HepG2 (cell line): Measurements from ENCODE around the gene GOLGA8N.

Experiments used
- ARHGAP35 ChIP-seq: sonication (generic); formaldehyde crosslinking; IDR thresholded peaks from 2 replicates; pipeline ENCODE4 v1.9.0; 2022; ENCODE audit warnings: mild to moderate bottlenecking, inconsistent platforms, moderate library complexity, missing genetic modification reagents, borderline replicate concordance
- DPF2 ChIP-seq: sonication (generic); formaldehyde crosslinking; IDR thresholded peaks from 2 replicates; pipeline ENCODE4 v1.4.0; 2020; ENCODE audit warnings: mild to moderate bottlenecking, low read depth, missing genetic modification reagents, borderline replicate concordance
- HDAC6 ChIP-seq: fragments of 200-600 bp; sonication (generic); IDR thresholded peaks from 2 replicates; pipeline ENCODE4 v1.7.0; 2017; ENCODE audit warnings: mild to moderate bottlenecking, antibody characterized with exemption, low read length, low read depth
- MIXL1 ChIP-seq: IDR thresholded peaks from 2 replicates; pipeline ENCODE4 v1.6.1; 2016
- PAX8 ChIP-seq: sonication (generic); formaldehyde crosslinking; IDR thresholded peaks from 2 replicates; pipeline ENCODE4 v1.8.0; 2022; ENCODE audit warnings: mild to moderate bottlenecking, missing genetic modification reagents, borderline replicate concordance
- RAD51 ChIP-seq: fragments of 450-650 bp; IDR thresholded peaks from 2 replicates; pipeline ENCODE4 v1.6.1; 2016; ENCODE audit warnings: borderline replicate concordance
- TBX3 ChIP-seq: fragments of 450-650 bp; IDR thresholded peaks from 2 replicates; pipeline ENCODE4 v1.6.1; 2017; ENCODE audit warnings: antibody characterized with exemption, mild to moderate bottlenecking, inconsistent platforms, borderline replicate concordance
- ZBTB21 ChIP-seq: sonication (generic); formaldehyde crosslinking; IDR thresholded peaks from 2 replicates; pipeline ENCODE4 v1.4.0; 2020; ENCODE audit warnings: missing genetic modification reagents
- ZFP1 ChIP-seq: IDR thresholded peaks from 2 replicates; pipeline ENCODE4 v1.6.1; 2016
- ZNF510 ChIP-seq: sonication (generic); formaldehyde crosslinking; IDR thresholded peaks from 2 replicates; pipeline ENCODE4 v1.4.0; 2020; ENCODE audit warnings: low read depth, mild to moderate bottlenecking, missing genetic modification reagents
- ZNF652 ChIP-seq: IDR thresholded peaks from 2 replicates; pipeline ENCODE4 v1.6.1; 2016; ENCODE audit warnings: low read depth, borderline replicate concordance
- ZNF790 ChIP-seq: sonication (generic); formaldehyde crosslinking; IDR thresholded peaks from 2 replicates; pipeline ENCODE4 v1.8.0; 2022; ENCODE audit warnings: missing genetic modification reagents, mild to moderate bottlenecking, borderline replicate concordance
- TF ChIP-seq, protein P1 (sequence below): sonication (generic); formaldehyde crosslinking; IDR thresholded peaks from 2 replicates; pipeline ENCODE4 v1.4.0; 2020; ENCODE audit warnings: mild to moderate bottlenecking, missing genetic modification reagents
- TF ChIP-seq, protein P2 (sequence below): sonication (generic); formaldehyde crosslinking; IDR thresholded peaks from 2 replicates; pipeline ENCODE4 v1.5.0; 2020; ENCODE audit warnings: mild to moderate bottlenecking, missing genetic modification reagents, borderline replicate concordance

DNA sequence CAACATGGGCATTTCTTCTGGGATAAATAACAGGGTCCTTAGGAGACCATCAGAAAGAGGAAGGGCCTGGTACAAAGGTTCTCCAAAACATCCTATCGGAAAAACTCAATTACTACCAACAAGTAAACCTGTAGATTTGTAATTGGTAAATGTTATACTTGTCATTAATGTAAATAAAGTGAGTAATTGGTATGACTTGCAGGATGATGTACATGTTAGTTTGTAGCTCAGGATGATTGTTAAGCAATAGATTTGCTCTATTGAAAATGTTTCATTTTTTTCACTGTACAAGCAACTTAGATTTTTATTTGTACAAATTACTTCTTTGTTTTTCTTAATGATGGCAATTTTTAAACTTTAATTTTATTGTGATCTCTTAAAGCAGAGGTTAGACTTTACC, 44.4 kb downstream of the GOLGA8N start:
- TF ChIP-seq MIXL1 (no peak), ZNF652 (CRISPR knock-in tag) (no peak), ZNF510 (CRISPR knock-in tag) (no peak), ZFP1 (CRISPR knock-in tag) (no peak), DPF2 (CRISPR knock-in tag) (no peak), ZNF790 (CRISPR knock-in tag) (no peak), TBX3 (no peak), HDAC6 (no peak), ARHGAP35 (CRISPR knock-in tag) (no peak), RAD51 (no peak), PAX8 (CRISPR knock-in tag) (no peak), ZBTB21 (CRISPR knock-in tag) (no peak)
- TF ChIP-seq, protein P1, sequence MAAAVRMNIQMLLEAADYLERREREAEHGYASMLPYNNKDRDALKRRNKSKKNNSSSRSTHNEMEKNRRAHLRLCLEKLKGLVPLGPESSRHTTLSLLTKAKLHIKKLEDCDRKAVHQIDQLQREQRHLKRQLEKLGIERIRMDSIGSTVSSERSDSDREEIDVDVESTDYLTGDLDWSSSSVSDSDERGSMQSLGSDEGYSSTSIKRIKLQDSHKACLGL (CRISPR knock-in tag), result no peak
- TF ChIP-seq, protein P2, sequence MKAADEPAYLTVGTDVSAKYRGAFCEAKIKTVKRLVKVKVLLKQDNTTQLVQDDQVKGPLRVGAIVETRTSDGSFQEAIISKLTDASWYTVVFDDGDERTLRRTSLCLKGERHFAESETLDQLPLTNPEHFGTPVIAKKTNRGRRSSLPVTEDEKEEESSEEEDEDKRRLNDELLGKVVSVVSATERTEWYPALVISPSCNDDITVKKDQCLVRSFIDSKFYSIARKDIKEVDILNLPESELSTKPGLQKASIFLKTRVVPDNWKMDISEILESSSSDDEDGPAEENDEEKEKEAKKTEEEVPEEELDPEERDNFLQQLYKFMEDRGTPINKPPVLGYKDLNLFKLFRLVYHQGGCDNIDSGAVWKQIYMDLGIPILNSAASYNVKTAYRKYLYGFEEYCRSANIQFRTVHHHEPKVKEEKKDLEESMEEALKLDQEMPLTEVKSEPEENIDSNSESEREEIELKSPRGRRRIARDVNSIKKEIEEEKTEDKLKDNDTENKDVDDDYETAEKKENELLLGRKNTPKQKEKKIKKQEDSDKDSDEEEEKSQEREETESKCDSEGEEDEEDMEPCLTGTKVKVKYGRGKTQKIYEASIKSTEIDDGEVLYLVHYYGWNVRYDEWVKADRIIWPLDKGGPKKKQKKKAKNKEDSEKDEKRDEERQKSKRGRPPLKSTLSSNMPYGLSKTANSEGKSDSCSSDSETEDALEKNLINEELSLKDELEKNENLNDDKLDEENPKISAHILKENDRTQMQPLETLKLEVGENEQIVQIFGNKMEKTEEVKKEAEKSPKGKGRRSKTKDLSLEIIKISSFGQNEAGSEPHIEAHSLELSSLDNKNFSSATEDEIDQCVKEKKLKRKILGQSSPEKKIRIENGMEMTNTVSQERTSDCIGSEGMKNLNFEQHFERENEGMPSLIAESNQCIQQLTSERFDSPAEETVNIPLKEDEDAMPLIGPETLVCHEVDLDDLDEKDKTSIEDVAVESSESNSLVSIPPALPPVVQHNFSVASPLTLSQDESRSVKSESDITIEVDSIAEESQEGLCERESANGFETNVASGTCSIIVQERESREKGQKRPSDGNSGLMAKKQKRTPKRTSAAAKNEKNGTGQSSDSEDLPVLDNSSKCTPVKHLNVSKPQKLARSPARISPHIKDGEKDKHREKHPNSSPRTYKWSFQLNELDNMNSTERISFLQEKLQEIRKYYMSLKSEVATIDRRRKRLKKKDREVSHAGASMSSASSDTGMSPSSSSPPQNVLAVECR (CRISPR knock-in tag), result no peak
